Endothelial cell of umbilical vein (primary cell): ENCODE measurements around the gene MIXL1. TPM values are rescaled to one million over a fixed set of nuclear protein-coding genes. Genes with fewer than 3 reads are reported as not detected.

Experiments used
- BruUV-seq: library from RNA; stranded (reverse); fragments of 400-500 nt; replicated peaks from 2 replicates; lab custom pipeline; 2021; lab: Mats Ljungman, UMichigan
- CTCF ChIA-PET: fragments of 300-600, 350-600 bp; sonication (Branson Sonifier 250); formaldehyde crosslinking; loops from one replicate; lab custom pipeline; 2021; ENCODE audit warnings: antibody characterized with exemption, inconsistent platforms; lab: Charles Lee
- POLR2A ChIA-PET: fragments of 300-600, 350-600 bp; sonication (Branson Sonifier 250); formaldehyde crosslinking; loops from one replicate; lab custom pipeline; 2021; ENCODE audit warnings: antibody characterized with exemption, inconsistent platforms; lab: Charles Lee
- DNase-seq: peaks from one replicate; pipeline ENCODE4 v3.0.0-alpha.2; 2011; ENCODE audit warnings: low read depth, low spot score
- FAIRE-seq: peaks from 2 replicates; lab custom pipeline; 2011; peaks lifted over from hg19 to GRCh38; lab: Jason Lieb, UNC
- H2AFZ ChIP-seq: 2 replicates; pipeline ENCODE4 v1.6.0; 2012; ENCODE audit warnings: low read depth, low read length, control low read depth, inconsistent platforms
- H3K27ac ChIP-seq: 2 replicates; pipeline ENCODE4 v1.5.1; 2011; ENCODE audit warnings: low read depth, mild to moderate bottlenecking, control low read depth, low read length, moderate library complexity; ENCODE audit not compliant: insufficient read depth
- H3K27me3 ChIP-seq, 2 experiments: 2 replicates each; pipeline versions ENCODE4 v1.6.0 to v1.6.1; 2011; ENCODE audit warnings: low read length in 2 of 2, mixed read lengths in 1 of 2; ENCODE audit not compliant: control insufficient read depth in 2 of 2, insufficient read depth in 2 of 2
- H3K36me3 ChIP-seq, 2 experiments: 2 replicates in 1 of 2; 3 replicates in 1 of 2; pipeline ENCODE4 v1.5.1; 2011; ENCODE audit warnings: low read length in 2 of 2, mild to moderate bottlenecking in 1 of 2, moderate library complexity in 1 of 2; ENCODE audit not compliant: control insufficient read depth in 2 of 2, insufficient read depth in 2 of 2; ENCODE audit errors: extremely low read depth in 1 of 2
- H3K4me1 ChIP-seq: 3 replicates; pipeline ENCODE4 v1.5.1; 2011; ENCODE audit warnings: mild to moderate bottlenecking, low read length; ENCODE audit not compliant: control insufficient read depth, insufficient read depth; ENCODE audit errors: extremely low read depth
- H3K4me2 ChIP-seq: 2 replicates; pipeline ENCODE4 v1.6.1; 2011; ENCODE audit warnings: low read length, control low read depth, mixed read lengths; ENCODE audit not compliant: insufficient read depth
- H3K4me3 ChIP-seq, 3 experiments: fragments of 200-600 bp in 1 of 3; sonication (generic), shearing (Covaris generic) in 1 of 3; replicated peaks in 1 of 3; 2 replicates each; pipeline ENCODE4 v1.5.1; 2011 to 2016; ENCODE audit warnings: control low read depth in 3 of 3, low read length in 3 of 3, mild to moderate bottlenecking in 2 of 3, inconsistent platforms in 1 of 3, low read depth in 1 of 3, moderate library complexity in 1 of 3; ENCODE audit not compliant: insufficient read depth in 1 of 3
- H3K79me2 ChIP-seq: 2 replicates; pipeline ENCODE4 v1.6.0; 2012; ENCODE audit warnings: low read length, inconsistent platforms; ENCODE audit not compliant: control insufficient read depth, insufficient read depth
- H3K9ac ChIP-seq: replicated peaks from 2 replicates; pipeline ENCODE3; 2011; ENCODE audit warnings: low read length, control low read depth; ENCODE audit not compliant: insufficient read depth; ENCODE audit errors: extremely low read depth
- H3K9me1 ChIP-seq: replicated peaks from 3 replicates; pipeline ENCODE4 v1.6.0; 2011; ENCODE audit warnings: mild to moderate bottlenecking, low read length; ENCODE audit not compliant: control insufficient read depth, insufficient read depth; ENCODE audit errors: extremely low read depth
- H3K9me3 ChIP-seq: replicated peaks from 2 replicates; pipeline ENCODE4 v1.5.1; 2012; ENCODE audit warnings: low read length, inconsistent platforms; ENCODE audit not compliant: control insufficient read depth, insufficient read depth
- H4K20me1 ChIP-seq: replicated peaks from 2 replicates; pipeline ENCODE3; 2011; ENCODE audit warnings: mild to moderate bottlenecking, low read length; ENCODE audit not compliant: control insufficient read depth, insufficient read depth; ENCODE audit errors: extremely low read depth
- CTCF ChIP-seq, 2 donors: IDR thresholded peaks; 1 replicate in 1 of 2; 2 replicates in 1 of 2; pipeline ENCODE4 v1.5.1; 2011; ENCODE audit warnings: low read length in 2 of 2, mild to moderate bottlenecking in 2 of 2, moderate library complexity in 2 of 2, control low read depth in 1 of 2, inconsistent platforms in 1 of 2, low read depth in 1 of 2; ENCODE audit not compliant: insufficient read depth in 1 of 2; ENCODE audit errors: extremely low read depth in 1 of 2
- GATA2 ChIP-seq: IDR thresholded peaks from 2 replicates; pipeline ENCODE4 v1.7.0; 2011; ENCODE audit warnings: low read depth, mild to moderate bottlenecking, moderate library complexity, mixed read lengths, low read length; ENCODE audit not compliant: insufficient read length, insufficient read depth
- JUN ChIP-seq: IDR thresholded peaks from 2 replicates; pipeline ENCODE4 v1.6.1; 2011; ENCODE audit warnings: borderline replicate concordance, low read depth; ENCODE audit not compliant: insufficient read length, insufficient read depth
- POLR2A ChIP-seq: IDR thresholded peaks from 2 replicates; pipeline ENCODE4 v1.6.1; 2012; ENCODE audit warnings: low read depth, mild to moderate bottlenecking, control low read depth, low read length
- POLR2AphosphoS5 ChIP-seq: IDR thresholded peaks from 2 replicates; pipeline ENCODE4 v1.6.1; 2012; ENCODE audit warnings: low read depth, mild to moderate bottlenecking, control low read depth, low read length, moderate library complexity; ENCODE audit not compliant: insufficient read depth
- dilution Hi-C: fragments of 300-500 bp; cut with MboI; formaldehyde crosslinking; loops from one replicate; pipeline ENCODE4 v1.15.0; 2019; ENCODE audit warnings: low sequenced_read_pairs; ENCODE audit not compliant: extremely low pct_ligation_motif_present
- intact Hi-C: fragments of 100-400 bp; cut with micrococcal nuclease; formaldehyde crosslinking; loops from one replicate; pipeline ENCODE4 v1.10.0; 2022
- polyA plus RNA-seq, 4 experiments: library from polyadenylated mRNA; depleted of rRNA in 3 of 4; stranded (reverse) in 3 of 4; unstranded in 1 of 4; fragments of >200 nt; gene quantifications; 2 replicates each; pipeline versions ENCODE4 v1.2.1 to v1.2.3, GENCODE V29; 2011 to 2012; ENCODE audit warnings: missing spikeins in 1 of 4
- total RNA-seq: library from RNA; stranded (reverse); gene quantifications from 2 replicates; pipeline ENCODE4 v1.2.3, GENCODE V29; 2021

Gene MIXL1
- total and polyA plus RNA-seq, 2 donors (not counting 3 experiments of a cell fraction or from before 2014, with no cell fraction given): 0.58 to 1.2 TPM

GRCh38 chr1:226186124-226187018 lies 37.1 kb upstream of the MIXL1 start, which contains the start of gene ACBD3:
TSS of gene ACBD3 (minus strand) at chr1:226186741. CDS start at chr1:226186675, 66 bp downstream.
- peak; percentile 89 for FAIRE-seq
- BruUV-seq: no TSS peak
- DNase-seq: peak; percentile 82

More at GRCh38 chr1:226186124-226187018, 37.1 kb upstream of the MIXL1 start, which contains the start of gene ACBD3:
- POLR2A ChIA-PET: no interaction called here
- no peaks in the 10 kb centered on the region for H3K9me3 ChIP-seq
- H3K36me3 ChIP-seq: peaks cover 0 to 1% of the 10 kb centered on the region in 2 experiments
- dilution Hi-C loops (no loop called here), intact Hi-C loops (loop anchor here (1.0 to 5.0 kb wide), 3 partner anchors 123 to 189 kb away; partner anchors contain the start of genes H3-3A, LIN9 and SDE2)
- H2AFZ ChIP-seq: peak within 1 kb of the TSS; percentile 95
- TF ChIP-seq JUN (no peak), CTCF (IDR thresholded peaks at IDR 0.05; ENCODE audit: extremely low read depth in 1 of 2, insufficient read depth in 1 of 2, low read depth in 1 of 2, low read length in 2 of 2) (peak in 1 of 2 donors; percentile 8), POLR2AphosphoS5 (peak; percentile 93), GATA2 (no peak), POLR2A (peak; percentile 84)
- peaks cover 12% of the 10 kb centered on the region for H3K4me1 ChIP-seq
- peak within 1 kb of the TSS; percentile 66 for H3K27ac ChIP-seq
- CTCF ChIA-PET: interaction anchor here (0.7 to 3.4 kb wide), 5 partner anchors 11 to 121 kb away, joined by 3 to 19 read pairs (median 5); no protein-coding TSS in a partner anchor
- peaks cover 46% of the 10 kb centered on the region for H3K79me2 ChIP-seq
- H3K4me3 ChIP-seq: peak within 1 kb of the TSS; percentile 68 to 93 (median 70)
- peak within 1 kb of the TSS; percentile 53 for H3K9ac ChIP-seq
- no peaks in the 10 kb centered on the region for H4K20me1 ChIP-seq
- H3K4me2 ChIP-seq: peak within 1 kb of the TSS; percentile 98
- H3K9me1 ChIP-seq: no peaks in the 10 kb centered on the region
- no peaks in the 10 kb centered on the region for H3K27me3 ChIP-seq
